Vagina (tissue), 2 donors: ENCODE results near the gene SIGLEC9. TPM values are rescaled to one million over a fixed set of nuclear protein-coding genes. Genes with fewer than 3 reads are reported as not detected.
A peak's percentile ranks its signal among the peaks of the same experiment; 100 is the strongest.

ENCODE experiments used
- DNase-seq, 2 donors: peaks; one replicate each; pipeline ENCODE4 v3.0.0-alpha.2; 2017; ENCODE audit errors: extremely low spot score in 2 of 2
- H3K27ac ChIP-seq: fragments of 200-600 bp; sonication (generic); one replicate; pipeline ENCODE4 v1.5.1; 2019
- H3K27me3 ChIP-seq: fragments of 200-600 bp; sonication (generic); one replicate; pipeline ENCODE4 v1.5.1; 2019
- H3K36me3 ChIP-seq, 2 donors: fragments of 200-600 bp; sonication (generic); one replicate each; pipeline ENCODE4 v1.5.1; 2017 to 2019
- H3K4me1 ChIP-seq: fragments of 200-600 bp; sonication (generic); one replicate; pipeline ENCODE4 v1.5.1; 2019
- H3K4me3 ChIP-seq, 2 donors: fragments of 200-600 bp; sonication (generic); 1 replicate in 1 of 2; 2 replicates in 1 of 2; pipeline ENCODE4 v1.5.1; 2016 to 2019
- H3K9me3 ChIP-seq: fragments of 200-600 bp; sonication (generic); one replicate; pipeline ENCODE4 v1.5.1; 2019
- CTCF ChIP-seq, 3 experiments: fragments of 450-650 bp in 2 of 3; fragments of 200-600 bp in 1 of 3; sonication (generic) in 1 of 3; IDR thresholded peaks; one replicate each; pipeline ENCODE4 v1.5.1; 2017 to 2019; ENCODE audit warnings: antibody characterized with exemption in 3 of 3, mild to moderate bottlenecking in 2 of 3, moderate library complexity in 2 of 3
- POLR2A ChIP-seq, 2 donors: fragments of 450-650 bp; IDR thresholded peaks; one replicate each; pipeline ENCODE4 v1.6.1; 2017; ENCODE audit warnings: antibody characterized with exemption in 2 of 2, mild to moderate bottlenecking in 2 of 2, moderate library complexity in 2 of 2
- POLR2AphosphoS5 ChIP-seq, 2 donors: sonication (generic); formaldehyde crosslinking; IDR thresholded peaks; one replicate each; pipeline ENCODE4 v1.9.0; 2017; ENCODE audit warnings: antibody characterized with exemption in 2 of 2, mild to moderate bottlenecking in 2 of 2, low read depth in 1 of 2; ENCODE audit not compliant: insufficient read depth in 1 of 2
- intact Hi-C: fragments of 100-400 bp; cut with DNase I; formaldehyde crosslinking; loops from one replicate; pipeline ENCODE4 v1.15.1; 2023
- total RNA-seq: library from RNA; depleted of rRNA; stranded (reverse); fragments of >200 nt; gene quantifications from one replicate; pipeline ENCODE4 v1.2.3, GENCODE V29; 2016

The SIGLEC9 gene
- total RNA-seq, 1 donor from 2014 or later = 5.9 TPM

GRCh38 chr19:51159656-51160055 lies 35.0 kb downstream of the SIGLEC9 start:
- no peak overlapping the region for H3K4me3 ChIP-seq
- H3K27me3 ChIP-seq = no peaks in the 10 kb centered on the region
- intact Hi-C loops = no loop called here
- TF ChIP-seq POLR2A (IDR thresholded peaks at IDR 0.05) = no peak
- H3K27ac ChIP-seq = no peak overlapping the region
- no peaks in the 10 kb centered on the region for H3K9me3 ChIP-seq
- H3K36me3 ChIP-seq = no peaks in the 10 kb centered on the region
- H3K4me1 ChIP-seq = no peaks in the 10 kb centered on the region
- peak in 1 of 2 donors; percentile 25 for DNase-seq

- Histone ChIP-seq H3K27me3 (no peaks in the 10 kb centered on the region), H3K27ac (no peak overlapping the region), H3K4me1 (no peaks in the 10 kb centered on the region), H3K36me3 (no peaks in the 10 kb centered on the region), H3K9me3 (no peaks in the 10 kb centered on the region), H3K4me3 (no peak overlapping the region)
- TF ChIP-seq POLR2AphosphoS5 (IDR thresholded peaks at IDR 0.05; ENCODE audit: insufficient read depth in 1 of 2, low read depth in 1 of 2) (no peak), POLR2A (IDR thresholded peaks at IDR 0.05) (no peak), CTCF (IDR thresholded peaks at IDR 0.05) (no peak)
- no peak for DNase-seq
- intact Hi-C loops = no loop called here
Measured at GRCh38 chr19:51161266-51161665, 36.6 kb downstream of the SIGLEC9 start.

DNA sequence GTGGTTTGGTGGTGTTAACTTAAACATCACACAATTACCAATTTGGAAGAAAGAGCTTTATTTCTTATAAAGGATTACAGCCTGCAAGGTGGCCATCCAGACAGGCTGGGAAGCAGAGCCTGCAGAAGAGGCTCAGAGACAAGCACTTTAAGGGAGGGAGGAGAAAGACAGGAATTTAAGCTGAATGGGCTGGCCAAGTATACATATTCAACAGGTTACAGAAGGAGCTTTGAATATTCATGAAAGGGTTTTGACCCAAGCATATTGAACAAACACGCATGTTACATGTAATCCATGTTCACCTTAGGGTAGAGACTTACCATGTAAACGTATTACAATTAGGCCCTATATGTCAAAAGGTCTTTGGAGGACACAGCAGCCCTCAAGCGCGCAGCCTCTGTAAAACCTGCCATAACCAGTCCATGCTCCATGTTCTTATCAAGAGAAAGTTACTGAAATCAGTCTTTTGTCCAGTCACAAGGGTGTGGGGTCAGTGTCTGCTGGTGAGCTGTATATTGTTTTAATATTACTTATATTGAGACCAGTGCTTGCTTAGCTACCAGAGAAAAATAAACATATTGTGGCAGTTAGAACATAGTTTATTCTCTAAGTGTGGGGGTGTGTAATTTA lies 37.3 kb downstream of the SIGLEC9 start:
- no peak overlapping the region for H3K27ac ChIP-seq
- no peak for DNase-seq
- intact Hi-C loops = no loop called here
- no peaks in the 10 kb centered on the region for H3K4me1 ChIP-seq
- TF ChIP-seq CTCF (IDR thresholded peaks at IDR 0.05) (no peak), POLR2A (IDR thresholded peaks at IDR 0.05) (no peak), POLR2AphosphoS5 (IDR thresholded peaks at IDR 0.05; ENCODE audit: insufficient read depth in 1 of 2, low read depth in 1 of 2) (no peak)
- no peaks in the 10 kb centered on the region for H3K27me3 ChIP-seq
- H3K9me3 ChIP-seq = no peaks in the 10 kb centered on the region
- H3K4me3 ChIP-seq = no peak overlapping the region
- H3K36me3 ChIP-seq = no peaks in the 10 kb centered on the region

DNA sequence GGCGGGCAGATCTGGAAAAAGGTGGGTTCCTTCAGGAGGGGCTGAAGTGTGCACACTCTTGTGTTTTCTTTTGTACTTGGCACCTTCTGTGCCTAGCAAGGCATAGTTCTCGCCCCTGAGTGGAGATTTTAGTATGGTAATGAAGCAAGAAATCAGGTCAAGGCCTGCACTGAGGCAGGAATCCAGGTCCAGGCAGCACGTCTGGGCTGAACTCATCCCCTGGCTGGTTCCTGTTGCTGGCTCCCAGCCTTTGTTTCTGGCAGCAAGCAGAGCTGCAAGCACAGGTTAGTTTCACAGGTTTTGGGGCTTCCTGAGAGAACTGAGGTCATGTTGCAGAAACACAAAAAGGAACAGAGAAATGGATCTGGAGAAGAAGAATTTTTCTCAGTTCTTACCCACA lies 38.6 kb downstream of the SIGLEC9 start:
- TF ChIP-seq POLR2A (IDR thresholded peaks at IDR 0.05) (no peak), POLR2AphosphoS5 (IDR thresholded peaks at IDR 0.05; ENCODE audit: insufficient read depth in 1 of 2, low read depth in 1 of 2) (no peak)
- H3K36me3 ChIP-seq = no peaks in the 10 kb centered on the region
- H3K4me3 ChIP-seq = no peak overlapping the region
- intact Hi-C loops = no loop called here
- H3K4me1 ChIP-seq = no peaks in the 10 kb centered on the region
- H3K27ac ChIP-seq = no peak overlapping the region
- H3K27me3 ChIP-seq = no peaks in the 10 kb centered on the region
- H3K9me3 ChIP-seq = no peaks in the 10 kb centered on the region
- DNase-seq = no peak

DNA sequence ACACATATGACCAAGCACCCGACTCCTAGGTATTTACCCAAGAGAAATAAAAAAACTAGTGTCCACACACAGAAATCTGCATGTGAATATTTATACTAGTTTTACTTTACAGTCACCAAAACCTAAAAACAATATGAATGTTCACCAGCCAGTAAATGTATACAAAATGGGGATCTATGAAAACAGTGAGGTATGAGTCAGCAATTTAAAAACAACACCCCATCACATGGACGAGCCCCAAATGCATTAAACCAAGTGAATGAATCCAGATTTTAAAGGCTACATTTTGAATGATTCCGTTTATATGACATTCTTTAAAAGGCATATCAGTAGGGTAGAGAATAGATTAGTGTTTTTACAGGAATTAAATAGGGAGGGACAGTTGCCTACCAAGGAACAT lies 39.5 kb downstream of the SIGLEC9 start:
- H3K9me3 ChIP-seq = no peaks in the 10 kb centered on the region
- no peaks in the 10 kb centered on the region for H3K36me3 ChIP-seq
- no peak for TF ChIP-seq POLR2AphosphoS5 (IDR thresholded peaks at IDR 0.05; ENCODE audit: insufficient read depth in 1 of 2, low read depth in 1 of 2)
- TF ChIP-seq POLR2A (IDR thresholded peaks at IDR 0.05) = no peak
- TF ChIP-seq CTCF (IDR thresholded peaks at IDR 0.05) = no peak
- H3K4me3 ChIP-seq = no peak overlapping the region
- no peak for DNase-seq
- intact Hi-C loops = no loop called here
- no peaks in the 10 kb centered on the region for H3K27me3 ChIP-seq
- no peak overlapping the region for H3K27ac ChIP-seq
- H3K4me1 ChIP-seq = no peaks in the 10 kb centered on the region

DNA sequence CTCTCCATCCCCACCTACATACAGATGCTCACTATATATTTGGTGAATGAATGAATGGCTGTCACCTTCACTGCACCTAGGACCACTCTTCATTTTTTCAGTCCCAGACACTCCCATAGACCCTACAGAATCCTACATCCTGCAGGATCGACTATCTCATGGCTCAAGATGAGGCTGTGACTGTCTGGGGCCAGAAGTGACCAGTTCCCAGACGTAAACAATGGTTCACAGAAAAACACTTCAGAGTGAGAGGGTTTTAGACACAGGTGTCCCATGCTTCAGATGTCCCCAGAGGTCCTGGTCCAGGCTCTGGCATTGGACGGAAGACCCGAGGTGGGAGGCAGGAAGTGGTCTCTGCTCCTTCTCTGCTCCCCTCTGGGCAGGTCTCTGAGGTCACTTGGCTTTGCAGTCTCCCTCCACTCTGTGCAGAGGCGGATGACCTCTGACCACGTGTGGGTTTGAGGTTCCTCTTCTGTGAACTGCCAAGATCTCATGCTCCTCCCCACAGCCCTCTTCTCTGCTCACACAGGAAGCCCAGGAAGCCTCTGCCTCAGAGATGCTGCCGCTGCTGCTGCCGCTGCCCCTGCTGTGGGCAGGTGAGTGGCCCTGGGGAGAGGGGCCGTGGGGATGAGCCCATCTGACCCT lies 42.3 kb downstream of the SIGLEC9 start:
- intact Hi-C loops = no loop called here
- Histone ChIP-seq H3K36me3 (no peaks in the 10 kb centered on the region), H3K9me3 (no peaks in the 10 kb centered on the region), H3K4me3 (no peak overlapping the region), H3K27me3 (no peaks in the 10 kb centered on the region), H3K27ac (no peak overlapping the region), H3K4me1 (no peaks in the 10 kb centered on the region)
- no peak for DNase-seq
- TF ChIP-seq CTCF (IDR thresholded peaks at IDR 0.05) (no peak), POLR2A (IDR thresholded peaks at IDR 0.05) (no peak), POLR2AphosphoS5 (IDR thresholded peaks at IDR 0.05; ENCODE audit: insufficient read depth in 1 of 2, low read depth in 1 of 2) (no peak)
